HT-29 (cell line): ENCODE results near the gene MLKL. TPM values are rescaled to one million over a fixed set of nuclear protein-coding genes. Genes with fewer than 3 reads are reported as not detected.

ENCODE experiments used
- DNase-seq: peaks from one replicate; pipeline ENCODE4 v3.0.0-alpha.2; 2015; ENCODE audit warnings: low spot score
- total RNA-seq: library from RNA; depleted of rRNA; stranded (reverse); fragments of >200 nt; shearing (Covaris generic); gene quantifications from 2 replicates; pipeline ENCODE4 v1.2.3, GENCODE V29; 2014; rRNA removed

MLKL gene
- total RNA-seq, 1 experiment from 2014 or later, result 19.3 TPM

GRCh38 chr16:74652249-74652648, 48.4 kb downstream of the MLKL start:
- DNase-seq, result no peak

DNA sequence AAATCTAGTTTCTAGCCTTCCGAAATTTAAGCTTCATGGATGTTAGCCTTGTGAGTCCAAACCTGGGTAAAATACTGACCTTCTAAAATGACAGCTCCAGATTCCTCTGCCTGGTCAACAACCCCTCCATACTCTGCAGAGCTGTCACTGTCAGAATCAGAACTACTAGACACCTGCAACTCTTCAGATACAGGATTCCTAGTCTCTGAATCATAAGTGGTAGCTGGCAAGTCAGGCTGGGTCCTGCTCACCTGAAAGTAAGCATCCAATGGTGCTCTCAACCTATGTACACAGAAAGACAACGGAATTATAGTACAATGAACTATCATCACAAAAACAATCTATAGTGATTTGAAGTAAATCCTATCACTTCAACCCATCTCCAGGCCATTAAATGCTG, 48.8 kb downstream of the MLKL start:
- no peak for DNase-seq

GRCh38 chr16:74650966-74651567, 49.6 kb downstream of the MLKL start:
- DNase-seq, result peak; percentile 22

DNA sequence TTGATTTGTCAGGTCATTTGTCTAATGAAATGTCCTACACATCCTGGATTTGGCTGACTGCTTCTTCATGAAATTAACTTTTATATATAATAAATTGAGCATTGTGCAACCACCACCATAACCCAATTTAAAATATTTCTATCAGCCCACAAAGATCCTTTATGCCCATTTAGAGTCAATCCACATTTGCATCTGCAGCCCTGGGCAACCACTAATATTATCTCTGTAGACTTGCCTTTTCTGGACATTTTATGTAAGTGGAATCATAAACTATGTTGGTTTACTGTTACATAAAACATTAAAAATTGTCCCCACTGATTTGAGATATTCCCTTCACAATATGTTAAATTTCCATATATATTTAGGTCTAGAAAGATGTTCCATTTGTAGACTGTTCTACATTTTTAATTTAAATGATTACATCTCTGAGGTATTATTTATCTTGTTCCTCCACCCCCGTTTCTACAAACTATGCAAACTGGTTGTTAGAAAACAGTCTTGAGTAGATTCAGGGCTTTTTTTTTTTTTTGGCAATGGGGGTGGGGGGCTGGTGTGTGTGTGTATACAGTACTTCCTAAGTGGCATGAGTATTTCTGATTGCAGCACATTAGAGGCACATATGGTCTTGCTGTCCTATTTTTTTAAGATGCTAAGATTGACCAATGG, 50.7 kb downstream of the MLKL start:
- no peak for DNase-seq

- DNase-seq, result no peak
Observed at GRCh38 chr16:74641969-74642368, 58.7 kb downstream of the MLKL start.

DNA sequence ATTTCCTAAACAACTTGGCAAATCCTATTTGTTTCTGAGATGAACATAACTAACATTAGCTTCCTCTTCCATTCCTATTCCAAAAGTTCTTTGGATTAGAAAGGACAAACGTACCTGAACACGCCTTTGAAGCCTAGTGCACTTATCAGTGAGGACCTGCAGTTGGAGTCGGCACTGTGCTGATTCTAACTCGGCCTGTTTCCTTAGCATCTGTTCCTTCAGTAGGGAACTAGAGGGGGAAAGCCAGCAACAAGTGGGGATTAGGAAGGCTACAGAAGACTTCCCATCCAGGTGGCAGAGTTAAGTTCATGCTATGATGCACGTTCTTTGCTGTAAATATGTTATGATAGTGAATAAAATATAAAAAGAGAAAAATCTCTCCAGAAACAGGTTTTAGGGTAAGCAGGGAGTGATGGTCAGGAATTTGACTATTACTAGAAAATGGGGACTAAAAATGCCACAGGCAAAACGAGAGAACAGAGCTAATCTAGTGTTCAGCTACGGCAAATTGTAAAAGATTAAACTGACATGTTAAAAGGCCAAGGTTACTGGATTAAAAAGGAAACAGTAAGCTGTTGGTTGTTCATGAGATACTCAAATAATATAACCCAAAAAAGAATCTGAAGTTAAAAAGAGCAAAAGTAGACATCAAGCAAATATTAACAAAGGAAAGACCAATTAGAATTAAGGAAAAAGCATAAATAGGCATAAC, 62.8 kb downstream of the MLKL start:
- DNase-seq, result no peak

DNA sequence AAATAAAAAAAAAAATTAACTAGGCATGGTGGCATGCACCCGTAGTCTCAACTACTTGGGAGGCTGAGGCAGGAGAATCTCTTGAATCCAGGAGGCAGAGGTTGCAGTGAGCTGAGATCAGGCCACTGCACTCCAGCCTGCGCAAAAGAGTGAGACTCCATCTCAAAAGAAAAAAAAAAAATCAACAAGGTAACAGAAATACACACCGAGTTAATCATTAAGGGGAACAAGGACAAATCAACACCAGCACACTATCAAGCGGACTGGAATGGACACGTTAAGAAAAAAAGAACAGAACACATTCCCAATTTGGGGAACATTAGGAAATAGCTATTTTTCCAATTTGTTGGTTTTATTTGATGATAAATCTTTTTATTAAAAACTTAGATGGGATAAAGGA, 65.4 kb downstream of the MLKL start:
- no peak for DNase-seq

GRCh38 chr16:74633686-74634085, 67.0 kb downstream of the MLKL start:
- no peak for DNase-seq

- no peak for DNase-seq
Observed at GRCh38 chr16:74627506-74628220, 73.0 kb downstream of the MLKL start.

DNA sequence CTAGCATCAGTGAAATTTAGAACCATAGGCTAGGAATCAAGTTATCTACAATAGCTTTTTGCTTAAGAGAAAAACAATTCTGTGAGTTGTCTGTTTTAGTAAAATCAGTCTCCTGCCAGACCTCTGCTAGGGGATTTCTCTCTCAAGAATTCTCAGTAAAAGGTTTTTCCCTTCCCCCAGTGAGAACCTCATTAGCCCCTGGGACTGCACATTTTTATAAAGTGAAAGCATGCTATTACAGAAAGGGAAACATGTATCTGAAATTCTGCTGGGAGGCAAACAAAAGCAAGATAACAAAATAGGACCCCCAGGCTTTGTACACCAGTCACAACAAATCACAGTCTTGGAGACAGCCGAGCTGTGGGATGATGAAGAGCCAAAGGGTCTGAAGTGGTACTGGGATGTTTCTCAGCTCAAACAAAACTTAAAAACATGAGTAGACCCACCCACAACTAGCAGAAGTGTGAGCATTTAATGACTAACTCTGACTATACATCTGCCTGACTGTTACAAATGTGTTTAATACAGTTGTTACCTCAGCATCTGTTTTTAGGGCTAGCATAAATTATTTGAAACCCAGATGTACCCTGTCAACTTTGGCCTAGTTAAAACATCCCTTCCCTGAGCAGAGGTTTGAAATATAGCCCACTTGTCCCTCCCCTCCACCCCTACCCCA, 73.8 kb downstream of the MLKL start:
- no peak for DNase-seq

DNA sequence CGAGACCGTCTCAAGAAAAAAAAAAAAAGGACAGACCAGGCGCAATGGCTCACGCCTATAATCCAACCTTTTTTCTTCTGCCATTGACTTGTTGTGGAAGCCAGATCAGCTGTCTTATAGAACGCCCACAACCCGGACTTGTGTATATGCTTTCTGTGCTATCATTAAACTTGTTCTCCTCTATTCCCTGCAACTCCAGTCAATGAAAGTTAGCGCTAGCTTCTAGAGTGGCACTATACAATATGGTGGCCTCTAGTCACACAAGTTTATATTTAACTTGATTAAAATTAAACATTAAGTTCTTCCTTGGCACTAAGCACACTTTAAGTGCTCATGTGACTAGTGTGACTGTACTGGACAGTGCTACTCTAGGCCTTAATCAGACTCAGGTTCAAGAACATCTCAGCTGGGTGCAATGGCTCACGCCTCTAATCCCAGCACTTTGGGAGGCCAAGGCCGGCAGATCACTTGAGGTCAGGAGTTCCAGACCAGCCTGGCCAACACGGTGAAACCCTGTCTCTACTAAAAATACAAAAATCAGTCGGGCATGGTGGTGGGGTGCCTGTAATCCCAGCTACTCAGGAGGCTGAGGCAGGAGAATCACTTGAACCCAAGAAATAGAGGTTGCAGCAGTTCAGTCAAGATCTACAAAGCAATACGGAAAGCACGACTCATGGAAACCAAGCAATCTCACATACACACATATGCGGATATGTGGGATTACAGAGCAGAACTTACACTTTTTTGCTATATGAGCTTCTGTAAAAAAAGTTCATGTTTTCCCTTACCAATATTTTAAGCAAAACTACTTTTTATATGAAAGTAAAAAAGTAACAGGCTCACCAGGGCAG, 74.9 kb downstream of the MLKL start:
- no peak for DNase-seq

GRCh38 chr16:74623839-74624235, 76.8 kb downstream of the MLKL start:
- no peak for DNase-seq

DNA sequence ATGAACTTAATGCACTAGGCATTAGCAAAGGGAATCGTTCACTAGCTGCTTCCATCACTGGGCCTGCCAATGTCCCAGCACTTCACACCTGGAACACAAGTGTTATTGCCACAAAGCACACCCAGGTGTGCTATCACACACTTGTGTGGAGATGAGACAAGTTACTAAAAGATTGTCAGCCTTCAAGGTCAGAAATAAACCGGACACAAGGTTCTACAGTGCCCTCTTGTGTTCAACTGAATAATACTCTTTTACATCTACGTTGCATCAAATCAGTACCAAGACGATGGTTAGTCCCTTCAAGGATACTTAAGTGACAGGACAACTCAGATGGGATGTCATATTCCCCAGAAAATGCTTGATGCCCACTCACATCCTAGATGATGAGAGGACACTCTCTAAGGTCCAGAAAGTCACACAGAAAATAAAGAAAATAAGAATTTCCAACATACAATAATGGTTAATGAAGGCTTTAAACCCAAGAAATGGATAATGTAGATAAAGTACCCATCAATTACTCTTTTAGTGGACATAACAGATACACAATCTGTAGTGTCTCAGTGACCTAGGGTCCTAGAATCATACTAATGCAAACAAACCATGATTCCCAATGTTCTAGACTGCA, 77.3 kb downstream of the MLKL start:
- DNase-seq, result peak; percentile 72

- no peak for DNase-seq
Observed at GRCh38 chr16:74622005-74622404, 78.7 kb downstream of the MLKL start.

Other genes starting within 250 kb of the MLKL start
- 78.9 and 79.5 TPM in 2 replicates for gene GLG1, start 93.7 kb downstream of the MLKL start, total RNA-seq
- 42.5 and 52.4 TPM in 2 replicates for gene RFWD3, start 34.0 kb downstream of the MLKL start, total RNA-seq
- gene FA2H, start 74.0 kb upstream of the MLKL start, total RNA-seq, result 23.0 and 29.5 TPM in 2 replicates